Skin of body (tissue), 2 donors: ENCODE measurements around the gene OAT. TPM values are rescaled to one million over a fixed set of nuclear protein-coding genes. Genes with fewer than 3 reads are reported as not detected.
"Not testable (repeated sequence)": the region's sequence is repeated elsewhere in the genome, so short reads cannot be mapped to it uniquely, and the experiment has no call there.

Experiments
- DNase-seq: peaks from one replicate; lab custom pipeline; 2025; lab: John Stamatoyannopoulos, UW
- total RNA-seq: library from RNA; depleted of rRNA; stranded (reverse); fragments of >200 nt; gene quantifications from one replicate; pipeline ENCODE4 v1.2.3, GENCODE V29; 2014

Gene OAT
- total RNA-seq, 1 donor from 2014 or later, result 132 TPM

DNA sequence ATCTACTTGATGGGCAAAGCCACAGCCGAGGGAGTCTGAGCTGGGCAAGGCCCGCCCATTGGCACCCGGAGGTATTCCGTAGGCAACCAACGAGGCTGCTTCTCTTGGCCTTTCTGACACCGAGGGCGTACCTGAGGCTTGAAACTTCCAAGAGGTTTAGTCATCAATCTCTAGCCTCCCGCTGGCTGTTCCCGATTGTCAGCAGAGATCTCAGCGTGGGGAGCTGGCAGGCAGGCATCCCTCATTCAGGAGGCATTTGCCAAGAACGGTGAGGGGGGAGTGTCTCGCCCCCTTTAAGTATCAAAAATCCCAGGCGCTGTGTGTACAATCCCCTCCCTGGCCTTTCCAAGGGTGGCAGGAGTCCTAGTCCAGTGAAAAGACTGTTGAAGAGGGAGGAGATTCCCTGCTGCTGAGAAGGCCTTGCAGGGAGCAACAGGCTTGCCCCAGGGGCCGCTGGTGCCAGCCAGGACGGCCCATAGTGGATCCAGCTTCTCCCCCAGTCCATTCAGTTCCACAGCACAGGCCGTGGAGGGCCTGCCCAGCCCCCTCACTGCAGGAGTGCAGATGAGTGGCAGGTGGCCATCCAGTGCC lies 39.7 kb downstream of the OAT start:
- DNase-seq, result no peak

DNA sequence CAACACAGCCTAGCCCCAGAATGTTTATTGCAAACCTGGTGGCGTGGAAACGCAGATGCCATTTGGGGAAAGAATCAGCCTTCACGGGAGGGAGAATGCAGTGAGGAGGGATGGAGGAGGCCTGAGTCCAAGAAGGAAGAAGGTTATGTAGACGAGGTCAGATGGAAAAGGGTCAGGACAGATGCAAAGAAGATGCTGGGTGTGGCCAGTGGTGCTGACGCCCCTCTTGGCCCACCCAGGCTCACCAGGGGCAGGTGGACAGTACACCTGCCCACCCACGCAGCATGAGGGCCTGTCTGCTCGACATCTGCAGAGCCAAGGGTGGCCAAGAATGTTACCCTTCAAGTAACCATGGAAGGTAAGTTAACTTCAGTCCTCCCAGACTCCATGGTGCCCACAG lies 40.5 kb downstream of the OAT start:
- no peak for DNase-seq

GRCh38 chr10:124377101-124377500 lies 41.6 kb downstream of the OAT start:
- DNase-seq, result no peak

DNA sequence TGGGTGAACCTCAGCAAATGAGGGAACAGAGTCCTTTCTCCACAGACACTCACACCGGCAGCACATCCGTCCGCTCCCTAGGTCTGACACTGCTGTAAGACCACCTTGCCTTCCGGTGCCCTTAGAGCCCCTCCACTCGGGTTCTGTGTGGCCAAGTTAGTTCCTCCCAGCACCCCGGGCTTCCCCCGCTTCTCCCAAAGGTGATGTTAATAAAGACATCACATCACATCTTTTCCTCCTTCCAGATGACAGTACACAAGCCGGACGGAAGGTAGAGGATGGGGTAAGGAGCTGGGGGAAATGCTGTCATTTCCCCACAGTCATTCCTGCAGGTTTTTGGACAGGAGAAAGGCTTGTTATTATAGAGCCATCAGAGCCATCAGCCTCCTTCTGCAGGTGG lies 42.3 kb downstream of the OAT start:
- no peak for DNase-seq

- DNase-seq, result no peak
Observed at GRCh38 chr10:124375691-124376090, 43.0 kb downstream of the OAT start.

GRCh38 chr10:124375353-124375614 lies 43.4 kb downstream of the OAT start:
- no peak for DNase-seq

- DNase-seq, result no peak
Observed at GRCh38 chr10:124374535-124375352, 44.0 kb downstream of the OAT start.

GRCh38 chr10:124372899-124373298 lies 45.8 kb downstream of the OAT start:
- DNase-seq, result no peak

DNA sequence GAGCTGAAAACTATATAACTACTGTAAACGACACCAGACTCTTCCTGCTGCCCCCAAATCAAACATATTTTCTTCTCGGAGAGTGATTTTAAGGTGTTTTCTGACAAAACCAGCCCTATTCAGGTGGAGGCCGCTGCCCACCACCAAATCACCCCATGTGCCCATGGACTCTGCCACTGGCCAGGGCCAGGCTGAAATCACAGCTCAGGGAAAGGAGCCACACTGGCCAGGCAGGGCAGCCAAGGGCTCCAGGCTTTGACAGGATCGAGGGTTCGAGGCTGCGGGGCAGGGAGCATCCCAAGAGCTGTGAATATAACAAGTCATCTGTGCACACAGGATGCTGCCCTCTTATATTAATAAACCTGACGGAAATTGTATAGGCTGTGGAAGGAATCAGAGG lies 48.3 kb downstream of the OAT start:
- no peak for DNase-seq

GRCh38 chr10:124369986-124370385 lies 48.7 kb downstream of the OAT start:
- no peak for DNase-seq

DNA sequence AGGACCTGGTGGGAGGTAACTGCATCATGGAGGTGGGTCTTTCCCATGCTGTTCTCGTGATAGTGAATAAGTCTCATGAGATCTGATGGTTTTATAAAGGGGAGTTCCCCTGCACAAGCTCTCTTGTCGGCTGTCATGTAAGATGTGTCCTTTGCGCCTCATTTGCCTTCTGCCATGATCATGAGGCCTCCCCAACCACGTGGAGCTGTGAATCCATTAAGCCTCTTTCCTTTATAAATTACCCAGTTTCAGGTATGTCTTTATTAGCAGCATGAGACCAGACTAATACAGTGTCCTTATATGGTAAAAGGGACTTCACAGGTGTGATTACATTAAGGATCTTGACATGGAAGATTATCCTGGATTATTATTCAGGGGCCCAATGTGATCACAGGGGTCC lies 49.2 kb downstream of the OAT start:
- not testable (repeated sequence) for DNase-seq

DNA sequence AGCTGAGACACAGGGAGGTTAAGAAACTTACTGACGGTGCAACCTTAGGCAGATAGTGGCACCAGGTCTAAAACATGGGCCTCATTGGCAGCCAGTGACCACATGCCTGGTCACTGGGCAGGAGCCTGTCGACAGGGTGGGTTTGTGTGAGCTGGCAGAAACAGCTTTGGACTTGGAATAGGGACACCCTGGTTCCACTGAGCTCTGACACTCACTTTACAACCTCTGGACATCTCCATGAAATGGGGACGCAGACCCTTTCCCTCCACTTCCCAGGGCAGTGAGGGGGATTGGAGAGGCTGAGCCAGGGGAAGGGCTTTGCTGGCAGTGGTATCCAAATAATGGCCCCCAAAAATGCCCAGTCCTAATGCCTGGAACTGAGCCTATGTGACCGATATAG lies 49.7 kb downstream of the OAT start:
- no peak for DNase-seq

GRCh38 chr10:124367936-124368335 lies 50.8 kb downstream of the OAT start:
- DNase-seq, result no peak

DNA sequence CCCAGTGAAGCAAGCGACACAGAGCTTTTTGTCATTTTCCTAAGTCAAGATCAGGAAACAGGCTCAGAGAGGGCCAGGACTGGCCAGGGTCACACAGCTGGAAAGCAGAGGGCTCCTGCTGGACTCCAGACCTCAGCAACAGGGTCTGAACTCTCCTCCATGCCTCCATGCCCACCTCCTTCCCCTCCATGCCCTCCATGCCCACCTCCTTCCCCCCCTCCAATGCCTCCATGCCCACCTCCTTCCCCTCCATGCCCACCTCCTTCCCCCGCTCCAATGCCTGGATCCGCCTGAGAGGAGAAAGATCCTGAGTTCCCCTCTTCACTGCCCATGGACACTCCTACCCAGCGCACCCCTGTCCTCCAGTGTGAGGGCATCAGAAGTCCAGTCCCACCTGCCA lies 51.3 kb downstream of the OAT start:
- no peak for DNase-seq

GRCh38 chr10:124366825-124367224 lies 51.9 kb downstream of the OAT start:
- DNase-seq, result no peak

GRCh38 chr10:124366343-124366742 lies 52.4 kb downstream of the OAT start:
- no peak for DNase-seq

DNA sequence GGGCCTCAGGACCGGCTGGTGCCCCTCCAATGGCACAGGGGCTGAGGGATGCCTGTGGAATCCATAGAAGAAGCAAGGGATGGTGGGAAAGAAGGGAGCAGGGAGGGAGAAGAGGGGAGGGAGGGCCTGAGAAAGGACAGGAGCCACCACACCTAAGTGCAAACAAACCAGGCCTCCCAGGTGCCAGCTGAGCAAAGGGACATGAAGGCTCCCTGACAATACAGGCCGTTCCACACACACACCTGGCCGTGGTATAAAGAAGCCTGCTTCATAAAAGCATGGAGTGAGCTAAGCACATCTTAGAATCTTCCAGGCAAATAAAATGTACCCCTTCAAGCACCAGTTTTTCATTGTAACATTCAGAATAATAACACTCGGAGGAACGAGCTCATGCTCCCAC lies 54.0 kb downstream of the OAT start:
- no peak for DNase-seq

DNA sequence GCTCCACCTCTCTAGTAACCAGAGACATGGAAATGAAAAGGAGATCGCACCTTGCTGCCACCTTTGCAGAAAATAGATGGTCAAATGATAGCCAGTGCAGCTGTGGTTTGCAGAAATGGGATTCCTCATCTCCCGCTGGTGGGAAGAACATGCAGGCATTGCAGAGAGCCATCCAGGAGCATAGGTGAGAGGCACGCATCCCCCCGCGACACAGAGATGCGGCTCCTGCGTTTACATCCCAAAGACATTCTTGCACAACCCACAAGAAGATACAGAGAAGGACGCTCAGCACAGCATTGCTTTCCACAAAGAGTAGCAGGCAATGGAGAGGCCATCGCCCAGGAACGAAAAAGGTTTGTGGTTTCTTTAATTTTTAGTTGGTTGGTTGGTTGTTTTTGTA lies 56.2 kb downstream of the OAT start:
- no peak for DNase-seq

DNA sequence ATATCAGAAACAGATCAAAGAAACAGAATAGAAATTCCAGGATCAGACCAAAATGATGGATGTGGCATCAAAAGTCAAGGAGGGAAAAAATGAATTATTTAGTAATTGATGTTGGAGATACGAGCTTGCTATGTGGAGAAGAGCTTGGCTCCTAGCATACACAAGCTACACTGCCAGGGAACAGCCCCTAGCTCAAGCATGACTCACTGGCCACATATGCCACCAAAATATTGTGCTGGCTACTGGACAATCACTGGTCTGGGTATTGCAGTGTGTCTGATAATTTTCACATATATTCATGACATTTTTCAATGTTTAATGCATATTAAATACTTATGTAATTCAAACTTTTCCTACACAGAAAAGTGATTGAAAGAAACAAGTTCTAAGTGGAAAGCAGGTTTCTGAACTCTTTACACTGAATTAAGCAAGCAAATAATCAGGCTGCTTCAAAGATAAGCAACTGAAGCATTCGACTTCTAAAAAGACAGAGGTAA lies 59.3 kb downstream of the OAT start:
- no peak for DNase-seq

DNA sequence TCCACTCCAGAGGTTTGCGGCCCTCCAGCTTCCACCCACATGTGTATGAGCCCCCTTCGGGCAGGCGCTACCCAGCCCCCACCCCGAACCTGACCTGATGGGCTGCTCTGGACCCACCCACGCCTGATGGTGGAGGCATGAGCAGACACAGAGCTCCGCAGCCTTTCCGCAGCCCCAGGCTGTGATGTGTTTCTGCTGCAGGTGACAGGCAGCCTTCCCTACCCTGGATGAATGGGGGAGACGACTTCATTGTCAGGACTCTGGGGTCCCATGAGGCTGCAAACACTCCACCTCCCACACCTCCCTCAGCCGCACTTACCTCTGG lies 61.2 kb downstream of the OAT start:
- no peak for DNase-seq

GRCh38 chr10:124356701-124357560 lies 61.8 kb downstream of the OAT start:
- DNase-seq, result peak; percentile 13
